Stomach smooth muscle (tissue), 2 donors: ENCODE data around the gene REV3L.
A peak's percentile ranks its signal among the peaks of the same experiment; 100 is the strongest.

Experiments used
- H3K27ac ChIP-seq: one replicate; pipeline ENCODE4 v1.7.0; 2013; ENCODE audit warnings: mild to moderate bottlenecking, low read length, inconsistent platforms
- H3K27me3 ChIP-seq, 2 donors: one replicate each; pipeline ENCODE4 v1.7.0; 2013; ENCODE audit warnings: low read length in 2 of 2; ENCODE audit not compliant: insufficient read depth in 2 of 2, control insufficient read depth in 1 of 2
- H3K36me3 ChIP-seq, 2 donors: one replicate each; pipeline ENCODE4 v1.7.0; 2013; ENCODE audit warnings: low read length in 2 of 2; ENCODE audit not compliant: control insufficient read depth in 2 of 2, insufficient read depth in 2 of 2
- H3K4me1 ChIP-seq: one replicate; pipeline ENCODE4 v1.7.0; 2013; ENCODE audit warnings: low read length; ENCODE audit not compliant: control insufficient read depth, insufficient read depth
- H3K4me3 ChIP-seq, 2 donors: one replicate each; pipeline ENCODE4 v1.7.0; 2013; ENCODE audit warnings: low read length in 2 of 2
- H3K9ac ChIP-seq, 2 donors: one replicate each; pipeline ENCODE4 v1.7.0; 2013; ENCODE audit warnings: low read length in 2 of 2, mild to moderate bottlenecking in 1 of 2
- H3K9me3 ChIP-seq, 2 donors: one replicate each; pipeline ENCODE4 v1.7.0; 2013; ENCODE audit warnings: low read length in 2 of 2; ENCODE audit not compliant: control insufficient read depth in 2 of 2
- donor health status: healthy.
- donor health status: Pancreatic carcinoma.

REV3L gene

DNA sequence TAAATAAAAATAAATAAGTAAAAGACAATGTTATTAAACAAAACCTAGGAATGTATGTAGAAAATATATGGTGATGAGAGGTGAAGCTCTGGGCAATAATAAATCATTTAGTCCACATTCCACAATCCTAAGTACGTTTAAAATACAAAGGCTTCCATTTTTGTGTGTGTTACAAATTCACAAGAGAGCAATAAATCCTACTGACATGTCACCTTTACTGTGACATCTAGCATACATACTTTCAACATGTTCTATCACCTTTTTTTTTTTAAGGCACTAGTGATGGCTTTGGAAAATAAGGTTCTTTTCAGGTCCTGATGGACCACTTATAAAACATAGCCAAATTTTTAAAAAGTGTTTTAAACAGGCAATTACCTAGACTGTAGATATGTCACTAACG, 12.0 kb downstream of the REV3L start:
- no peak overlapping the region for H3K27ac ChIP-seq
- no peaks in the 10 kb centered on the region for H3K27me3 ChIP-seq
- no peaks in the 10 kb centered on the region for H3K36me3 ChIP-seq
- H3K4me3 ChIP-seq, result no peak overlapping the region
- peaks cover 6% of the 10 kb centered on the region for H3K4me1 ChIP-seq
- H3K9ac ChIP-seq, result no peak overlapping the region
- no peaks in the 10 kb centered on the region for H3K9me3 ChIP-seq

DNA sequence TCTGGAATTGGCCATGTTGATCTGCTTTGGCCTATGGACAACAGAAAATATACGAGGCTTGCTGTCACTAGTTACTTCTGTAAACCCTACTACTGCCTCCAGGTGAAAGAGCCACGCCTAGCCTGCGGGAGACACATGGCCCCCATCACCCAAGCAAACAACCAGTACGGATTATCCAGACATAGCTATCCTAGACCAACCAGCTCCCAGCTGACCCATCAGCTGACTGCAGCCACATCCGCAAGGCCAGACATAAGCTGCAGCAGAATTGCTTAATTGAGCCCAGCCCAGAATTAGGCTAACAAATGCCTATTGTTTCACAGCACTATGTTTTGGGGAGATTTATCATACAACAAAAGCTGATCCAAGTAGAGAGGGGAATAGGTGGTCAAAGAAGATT, 13.5 kb downstream of the REV3L start:
- H3K4me3 ChIP-seq, result no peak overlapping the region
- no peaks in the 10 kb centered on the region for H3K36me3 ChIP-seq
- no peak overlapping the region for H3K9ac ChIP-seq
- no peaks in the 10 kb centered on the region for H3K27me3 ChIP-seq
- no peaks in the 10 kb centered on the region for H3K9me3 ChIP-seq
- peaks cover 6% of the 10 kb centered on the region for H3K4me1 ChIP-seq
- H3K27ac ChIP-seq, result no peak overlapping the region

DNA sequence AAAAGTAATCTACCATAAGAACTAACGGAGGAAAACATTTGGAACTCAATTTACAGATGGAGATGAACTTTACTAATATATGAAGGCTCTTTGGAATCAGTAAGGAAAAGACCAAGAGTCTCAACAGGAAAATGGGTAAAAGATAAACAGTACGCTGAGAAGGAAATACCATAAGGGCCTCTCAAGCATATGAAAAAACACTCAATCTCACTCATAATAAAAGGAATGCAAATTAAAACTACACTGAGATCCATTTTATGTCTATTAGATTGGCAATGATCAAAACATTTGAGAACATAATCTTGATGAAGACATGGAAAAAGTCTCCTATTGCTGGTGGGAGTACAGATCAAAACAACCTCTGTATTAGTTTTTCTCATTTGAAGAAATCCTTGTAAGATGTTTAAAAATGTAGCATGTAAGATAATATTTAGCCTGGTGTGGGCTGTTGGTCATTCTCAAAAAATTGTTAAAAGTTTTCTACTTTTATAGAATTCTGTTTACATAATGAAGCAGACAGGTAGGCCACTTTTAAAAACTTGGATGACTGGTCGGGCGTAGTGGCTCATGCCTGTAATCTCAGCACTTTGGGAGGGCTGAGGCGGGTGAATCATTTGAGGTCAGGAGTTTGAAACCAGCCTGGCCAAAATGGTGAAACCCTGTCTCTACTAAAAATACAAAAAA, 14.5 kb downstream of the REV3L start:
- no peaks in the 10 kb centered on the region for H3K27me3 ChIP-seq
- no peaks in the 10 kb centered on the region for H3K9me3 ChIP-seq
- H3K27ac ChIP-seq, result no peak overlapping the region
- H3K4me1 ChIP-seq, result no peaks in the 10 kb centered on the region
- H3K9ac ChIP-seq, result no peak overlapping the region
- no peak overlapping the region for H3K4me3 ChIP-seq
- no peaks in the 10 kb centered on the region for H3K36me3 ChIP-seq

DNA sequence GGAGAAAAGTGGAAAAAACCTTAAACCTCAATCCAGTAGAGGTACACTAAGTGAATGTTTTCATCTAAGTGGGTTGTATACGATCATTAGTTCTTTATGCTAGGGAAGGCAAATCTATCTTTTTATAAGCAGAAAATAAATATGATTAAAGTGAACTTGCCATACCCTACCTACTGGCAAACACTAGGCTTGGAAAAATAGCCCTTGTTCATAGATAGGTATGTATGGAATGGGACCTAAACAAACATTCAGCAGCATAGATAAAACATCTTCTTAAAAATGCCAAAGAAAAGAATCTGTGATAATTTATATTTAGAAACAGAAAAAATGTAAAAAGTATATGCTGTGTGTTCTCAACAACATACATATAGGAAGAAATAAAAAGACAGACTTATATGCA, 18.8 kb downstream of the REV3L start:
- Histone ChIP-seq H3K4me1 (peaks cover 4% of the 10 kb centered on the region), H3K9ac (no peak overlapping the region), H3K36me3 (peaks cover 6% of the 10 kb centered on the region in 2 donors), H3K4me3 (no peak overlapping the region), H3K27me3 (no peaks in the 10 kb centered on the region), H3K9me3 (no peaks in the 10 kb centered on the region), H3K27ac (no peak overlapping the region)

DNA sequence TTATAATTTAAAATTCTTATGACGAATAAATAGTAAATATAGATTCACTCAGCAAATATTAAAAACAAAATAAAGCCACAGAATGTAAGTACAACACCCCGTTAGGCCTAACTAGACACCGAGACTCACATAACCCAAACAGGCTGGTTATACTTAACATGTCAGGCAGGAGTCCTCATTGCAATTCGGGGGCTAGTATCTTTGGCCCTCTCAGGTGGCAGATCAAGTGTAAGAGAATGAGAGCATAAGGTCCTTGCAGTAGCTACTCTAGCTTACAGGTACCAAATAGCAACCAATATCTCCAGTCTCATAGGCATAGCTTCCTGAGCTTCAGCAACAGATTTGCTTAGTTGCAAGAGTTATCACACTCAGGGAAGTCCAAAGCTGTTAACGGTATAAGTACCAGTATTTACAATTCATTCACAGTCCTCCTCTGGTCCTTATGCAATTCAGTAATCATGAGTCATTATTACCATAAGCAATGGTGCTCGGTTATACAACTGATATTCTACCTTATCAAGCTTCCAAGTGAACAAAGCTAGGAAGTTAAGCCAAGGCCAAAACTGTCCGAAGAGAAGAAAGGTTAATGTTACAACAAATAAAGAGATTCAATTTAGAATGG, 20.1 kb downstream of the REV3L start:
- no peak overlapping the region for H3K27ac ChIP-seq
- H3K4me1 ChIP-seq, result peaks cover 4% of the 10 kb centered on the region
- no peaks in the 10 kb centered on the region for H3K27me3 ChIP-seq
- no peak overlapping the region for H3K9ac ChIP-seq
- peak overlapping the region; percentile 1 to 38 for H3K4me3 ChIP-seq
- no peaks in the 10 kb centered on the region for H3K9me3 ChIP-seq
- peaks cover 6 to 8% of the 10 kb centered on the region in 2 donors for H3K36me3 ChIP-seq

DNA sequence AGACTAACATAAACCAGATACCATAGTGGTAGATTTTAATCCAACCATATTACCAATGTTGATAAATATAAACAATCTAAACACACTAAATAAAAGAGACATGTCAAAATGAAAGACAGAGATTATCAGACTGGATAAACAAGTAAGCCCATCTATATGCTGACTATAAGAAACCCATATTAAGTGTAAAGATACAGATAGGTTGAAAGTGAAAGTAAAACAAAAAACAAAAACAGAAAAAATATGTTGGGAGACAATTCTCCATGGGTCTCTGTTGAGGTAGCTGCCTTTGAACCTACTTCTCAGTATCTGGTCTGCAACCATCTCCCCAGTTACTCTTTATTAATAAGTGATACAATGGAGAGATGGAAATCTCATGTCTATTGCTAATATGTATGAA, 21.2 kb downstream of the REV3L start:
- H3K27me3 ChIP-seq, result no peaks in the 10 kb centered on the region
- peak overlapping the region in 1 of 2 donors; percentile 22 for H3K4me3 ChIP-seq
- H3K9me3 ChIP-seq, result no peaks in the 10 kb centered on the region
- H3K4me1 ChIP-seq, result peaks cover 4% of the 10 kb centered on the region
- no peak overlapping the region for H3K27ac ChIP-seq
- no peak overlapping the region for H3K9ac ChIP-seq
- peaks cover 6 to 8% of the 10 kb centered on the region in 2 donors for H3K36me3 ChIP-seq

DNA sequence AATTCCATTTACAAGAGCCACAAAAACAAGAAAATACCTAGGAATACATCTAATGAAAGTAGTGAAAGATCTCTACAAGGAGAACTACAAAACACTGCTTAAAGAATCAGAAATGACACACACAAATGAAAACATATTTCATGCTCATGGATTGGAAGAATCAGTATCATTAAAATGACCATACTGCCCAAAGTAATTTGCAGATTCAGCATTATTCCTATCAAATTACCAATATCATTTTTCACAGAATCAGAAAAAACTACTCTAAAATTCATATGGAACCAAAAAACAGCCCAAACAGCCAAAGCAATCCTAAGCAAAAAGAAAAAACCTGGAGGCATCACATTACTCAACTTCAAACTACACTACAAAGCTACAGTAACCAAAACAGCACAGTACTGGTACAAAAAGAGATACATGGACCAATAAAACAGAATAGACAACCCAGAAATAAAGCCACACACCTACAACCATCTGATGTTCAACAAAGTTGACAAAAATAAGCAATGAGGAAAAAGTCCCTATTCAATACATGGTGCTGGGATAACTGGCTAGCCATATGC, 24.3 kb downstream of the REV3L start:
- Histone ChIP-seq H3K9me3 (no peaks in the 10 kb centered on the region), H3K36me3 (peaks cover 6 to 8% of the 10 kb centered on the region in 2 donors), H3K27me3 (no peaks in the 10 kb centered on the region), H3K9ac (no peak overlapping the region), H3K4me1 (peaks cover 4% of the 10 kb centered on the region), H3K27ac (no peak overlapping the region), H3K4me3 (no peak overlapping the region)

DNA sequence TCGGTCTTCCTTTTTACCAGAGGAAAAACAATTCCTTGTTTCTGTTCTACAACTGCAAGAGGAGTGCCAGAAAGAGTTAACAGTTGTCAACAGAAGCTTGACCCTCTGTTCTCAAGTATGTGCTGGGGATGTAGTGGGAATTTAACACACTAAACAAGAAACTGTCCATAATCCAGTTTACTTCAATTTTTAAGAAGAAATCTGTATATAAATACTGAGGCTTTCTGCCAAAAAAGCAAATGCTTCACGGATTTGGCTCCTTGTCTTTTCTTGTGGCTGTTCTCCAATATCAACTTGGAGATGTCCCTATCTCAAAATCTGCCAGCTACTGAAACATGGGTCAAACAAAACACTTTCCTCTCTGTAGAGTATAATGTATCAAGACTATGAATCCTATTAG, 26.8 kb downstream of the REV3L start:
- Histone ChIP-seq H3K36me3 (peaks cover 6 to 8% of the 10 kb centered on the region in 2 donors), H3K9ac (no peak overlapping the region), H3K4me3 (no peak overlapping the region), H3K27ac (no peak overlapping the region), H3K9me3 (no peaks in the 10 kb centered on the region), H3K4me1 (no peaks in the 10 kb centered on the region), H3K27me3 (no peaks in the 10 kb centered on the region)

DNA sequence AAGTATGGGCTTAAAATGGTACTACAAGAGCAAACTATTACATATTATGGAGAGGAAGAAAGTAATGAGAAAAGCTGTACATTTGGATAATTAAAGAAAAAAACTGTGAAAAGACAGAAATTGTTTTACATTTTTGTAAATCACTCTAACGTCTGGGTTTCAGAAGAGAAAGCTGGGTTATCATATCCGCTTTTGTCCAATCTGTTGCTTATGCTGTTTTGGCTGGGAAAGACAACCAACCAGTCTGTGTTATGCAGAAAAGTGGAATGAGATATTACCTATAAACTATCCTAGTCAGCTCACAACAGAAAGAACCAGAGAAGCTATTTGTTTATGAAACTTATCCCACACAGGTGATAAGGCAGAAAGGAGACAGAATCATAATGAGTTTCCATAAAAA, 32.4 kb downstream of the REV3L start:
- no peak overlapping the region for H3K27ac ChIP-seq
- H3K4me1 ChIP-seq, result no peaks in the 10 kb centered on the region
- H3K9ac ChIP-seq, result no peak overlapping the region
- H3K36me3 ChIP-seq, result no peaks in the 10 kb centered on the region
- no peaks in the 10 kb centered on the region for H3K9me3 ChIP-seq
- no peak overlapping the region for H3K4me3 ChIP-seq
- H3K27me3 ChIP-seq, result no peaks in the 10 kb centered on the region

DNA sequence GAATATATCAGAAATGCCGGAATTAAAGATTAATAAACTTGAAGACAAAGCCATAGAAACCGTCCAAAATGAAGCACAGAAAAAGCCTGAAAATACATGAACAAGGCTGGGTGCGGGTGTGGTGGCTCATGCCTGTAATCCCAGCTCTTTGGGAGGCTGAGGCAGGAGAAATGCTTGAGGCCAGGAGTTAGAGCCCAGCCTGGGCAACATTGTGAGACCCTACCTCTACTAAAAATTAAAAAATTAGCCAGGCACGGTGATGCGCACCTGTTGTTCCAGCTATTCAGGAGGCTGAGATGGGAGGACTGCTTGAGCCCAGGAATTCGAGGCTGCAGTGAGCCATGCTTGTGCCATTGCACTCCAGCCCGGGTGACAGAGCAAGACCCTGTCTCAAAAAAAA, 32.9 kb downstream of the REV3L start:
- H3K4me1 ChIP-seq, result no peaks in the 10 kb centered on the region
- no peak overlapping the region for H3K4me3 ChIP-seq
- no peak overlapping the region for H3K9ac ChIP-seq
- no peaks in the 10 kb centered on the region for H3K9me3 ChIP-seq
- H3K27me3 ChIP-seq, result no peaks in the 10 kb centered on the region
- H3K36me3 ChIP-seq, result no peaks in the 10 kb centered on the region
- no peak overlapping the region for H3K27ac ChIP-seq

DNA sequence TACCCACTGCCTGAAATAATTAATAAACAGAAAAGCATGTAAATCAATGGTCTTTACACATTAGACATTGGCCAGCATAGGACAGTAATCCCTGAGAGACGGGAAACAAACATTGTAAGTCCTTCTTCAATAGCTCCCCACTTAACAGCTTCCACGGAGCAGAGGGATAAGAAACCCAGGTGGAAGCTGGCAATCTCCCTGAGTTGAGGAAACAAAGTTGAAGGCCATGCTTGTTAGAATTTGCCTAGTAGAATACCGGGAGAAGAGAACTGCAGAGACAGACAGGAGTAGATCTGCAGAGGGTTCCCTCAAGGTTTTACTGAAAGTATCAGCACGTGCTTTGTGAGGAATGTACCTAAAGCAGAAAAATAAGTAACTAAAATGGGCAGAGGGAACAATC, 33.9 kb downstream of the REV3L start:
- H3K4me3 ChIP-seq, result no peak overlapping the region
- H3K9me3 ChIP-seq, result no peaks in the 10 kb centered on the region
- no peak overlapping the region for H3K27ac ChIP-seq
- H3K4me1 ChIP-seq, result no peaks in the 10 kb centered on the region
- H3K27me3 ChIP-seq, result no peaks in the 10 kb centered on the region
- H3K36me3 ChIP-seq, result no peaks in the 10 kb centered on the region
- H3K9ac ChIP-seq, result no peak overlapping the region
